Spleen (tissue), 11 donors: ENCODE data around the gene KRTDAP. TPM values are rescaled to one million over a fixed set of nuclear protein-coding genes. Genes with fewer than 3 reads are reported as not detected.

ENCODE experiments used
- DNase-seq: peaks from one replicate; pipeline ENCODE4 v3.0.0-alpha.2; 2020
- H3K27ac ChIP-seq, 8 donors: fragments of 200-600 bp; sonication (generic) in 7 of 8; 1 replicate in 4 of 8; 2 replicates in 4 of 8; pipeline versions ENCODE4 v1.5.0 to v1.8.0; 2016 to 2021; ENCODE audit warnings: inconsistent platforms in 4 of 8, mild to moderate bottlenecking in 4 of 8, moderate library complexity in 1 of 8
- H3K27me3 ChIP-seq, 7 donors: fragments of 200-600 bp; sonication (generic) in 6 of 7; replicated peaks in 1 of 7; 1 replicate in 4 of 7; 2 replicates in 3 of 7; pipeline versions ENCODE4 v1.5.0 to v1.8.0; 2016 to 2021; ENCODE audit warnings: inconsistent platforms in 3 of 7, mild to moderate bottlenecking in 1 of 7
- H3K36me3 ChIP-seq, 6 donors: fragments of 200-600 bp; sonication (generic) in 5 of 6; 1 replicate in 4 of 6; 2 replicates in 2 of 6; pipeline versions ENCODE4 v1.5.0 to v1.8.0; 2016 to 2021; ENCODE audit warnings: inconsistent platforms in 2 of 6
- H3K4me1 ChIP-seq, 6 donors: fragments of 200-600 bp; sonication (generic) in 5 of 6; 1 replicate in 3 of 6; 2 replicates in 3 of 6; pipeline versions ENCODE4 v1.5.0 to v1.8.0; 2016 to 2021; ENCODE audit warnings: inconsistent platforms in 3 of 6
- H3K4me3 ChIP-seq, 8 donors: fragments of 200-600 bp; sonication (generic) in 7 of 8; 1 replicate in 4 of 8; 2 replicates in 4 of 8; pipeline versions ENCODE4 v1.5.0 to v1.8.0; 2016 to 2021; ENCODE audit warnings: inconsistent platforms in 4 of 8, mild to moderate bottlenecking in 4 of 8, moderate library complexity in 2 of 8
- H3K9me3 ChIP-seq, 8 donors: fragments of 200-600 bp; sonication (generic) in 7 of 8; 1 replicate in 4 of 8; 2 replicates in 4 of 8; pipeline versions ENCODE4 v1.5.0 to v1.8.0; 2016 to 2021; ENCODE audit warnings: inconsistent platforms in 4 of 8
- POLR2A ChIP-seq, 3 donors: fragments of 450-650 bp; IDR thresholded peaks; one replicate each; pipeline ENCODE4 v1.5.1; 2017; ENCODE audit warnings: antibody characterized with exemption in 3 of 3, mild to moderate bottlenecking in 1 of 3
- POLR2AphosphoS5 ChIP-seq, 3 donors: sonication (generic); formaldehyde crosslinking; IDR thresholded peaks; one replicate each; pipeline ENCODE4 v1.5.1; 2017; ENCODE audit warnings: antibody characterized with exemption in 3 of 3
- WGBS, 5 donors: extraction: QIAGEN DNeasy Blood & Tissue Kit in 3 of 5; methylation state at CpG; one replicate each; pipeline versions ENCODE4 v1.1.5 to v1.1.7; 2013 to 2018; 5-methylcytosine and 5-hydroxymethylcytosine counted together
- intact Hi-C: fragments of 100-400 bp; cut with DNase I; formaldehyde crosslinking; loops from one replicate; pipeline ENCODE4 v1.15.0; 2023; ENCODE audit warnings: low total_unique reads
- polyA plus RNA-seq, 3 donors: library from polyadenylated mRNA; stranded (reverse); fragments of 200-250 nt; gene quantifications; one replicate each; pipeline ENCODE4 v1.2.1, GENCODE V29; 2013
- total RNA-seq, 7 donors: library from RNA; depleted of rRNA in 3 of 7; stranded (reverse); fragments of >200 nt in 3 of 7; fragmentation: NEBNext Ultra II Directional in 4 of 7; extraction: Animal tissue kit (Norgen Biotek cat#: 25700) in 4 of 7; gene quantifications; one replicate each; pipeline versions ENCODE4 v1.1.0 to v1.2.1, GENCODE V29; 2016 to 2021
- TF ChIP-seq, protein P1 (sequence below), 11 experiments: fragments of 200-600 bp in 7 of 11; fragments of 450-650 bp in 4 of 11; sonication (generic) in 4 of 11; IDR thresholded peaks in 8 of 11; conservative IDR thresholded peaks in 3 of 11; 1 replicate in 7 of 11; 2 replicates in 4 of 11; pipeline versions ENCODE4 v1.4.0 to v1.8.0; 2016 to 2021; ENCODE audit warnings: antibody characterized with exemption in 11 of 11, inconsistent platforms in 4 of 11, mild to moderate bottlenecking in 1 of 11
- donor health status: healthy with polysubstance abuse.
- donor health status: DM: no; HTN: no; CAD: no; lungs with moderate emphysema.
- donor health status: DM: no; HTN: no; CAD: no.
- donor health status: Bipolar disorder and iron deficiency.
- donor health status: healthy.
- donor health status: DM: no; HTN: no; CAD: no.
- donor health status: DM: yes; HTN: yes; CAD: no.

Gene KRTDAP
- total and polyA plus RNA-seq, 10 donors = 3.1 TPM; not detected in 9

DNA sequence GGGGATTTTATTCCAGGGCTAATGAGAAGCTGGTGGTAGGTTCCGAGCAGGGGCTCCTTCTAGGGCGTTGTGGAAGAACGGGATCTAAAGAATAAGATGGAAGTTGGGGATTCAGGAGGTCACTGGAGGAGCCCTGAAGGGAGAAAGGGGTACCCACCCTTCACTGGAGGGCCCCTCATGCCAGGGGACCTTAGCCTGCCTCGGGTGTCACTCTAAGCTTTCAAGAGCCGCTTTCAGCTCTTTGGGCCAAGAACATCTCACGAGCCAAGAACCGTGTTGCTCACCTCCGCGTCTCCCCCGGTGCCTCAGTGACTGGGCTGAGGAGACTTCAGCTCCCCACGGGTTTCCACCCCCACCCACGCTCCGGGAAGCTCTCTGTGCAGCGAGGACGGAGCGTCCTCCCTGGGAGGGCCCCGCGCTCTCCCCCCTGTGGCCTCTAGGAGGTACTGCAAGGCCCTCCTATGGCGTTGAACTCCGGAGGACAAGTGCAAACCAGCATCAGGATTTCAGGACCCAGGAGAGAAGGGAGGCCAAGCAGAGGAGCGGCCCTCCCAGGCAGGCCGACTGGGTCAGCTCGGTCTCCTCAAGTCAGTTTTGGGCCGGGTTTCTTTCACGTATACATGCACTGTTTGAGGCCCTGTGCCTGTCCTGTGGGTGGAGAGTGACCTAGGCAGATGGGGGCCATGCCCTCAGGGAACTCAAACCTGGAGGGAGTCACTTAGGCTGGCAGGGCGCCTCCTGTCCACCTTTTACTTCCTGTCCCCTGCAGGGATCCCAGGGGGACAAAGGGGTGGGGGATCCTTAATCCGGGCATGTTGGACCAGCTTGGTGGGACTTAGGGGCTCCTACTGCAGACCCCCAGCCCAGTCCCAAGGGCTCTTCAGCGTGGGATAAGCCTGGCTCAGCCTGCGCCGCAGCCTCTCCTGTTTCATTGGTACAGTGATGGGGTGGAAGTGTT lies 5.1 kb upstream of the KRTDAP start:
- TF ChIP-seq POLR2AphosphoS5 (IDR thresholded peaks at IDR 0.05) (peak in 2 of 3 donors; percentile 46 to 52), POLR2A (IDR thresholded peaks at IDR 0.05) (no peak)
- TF ChIP-seq, protein P1, sequence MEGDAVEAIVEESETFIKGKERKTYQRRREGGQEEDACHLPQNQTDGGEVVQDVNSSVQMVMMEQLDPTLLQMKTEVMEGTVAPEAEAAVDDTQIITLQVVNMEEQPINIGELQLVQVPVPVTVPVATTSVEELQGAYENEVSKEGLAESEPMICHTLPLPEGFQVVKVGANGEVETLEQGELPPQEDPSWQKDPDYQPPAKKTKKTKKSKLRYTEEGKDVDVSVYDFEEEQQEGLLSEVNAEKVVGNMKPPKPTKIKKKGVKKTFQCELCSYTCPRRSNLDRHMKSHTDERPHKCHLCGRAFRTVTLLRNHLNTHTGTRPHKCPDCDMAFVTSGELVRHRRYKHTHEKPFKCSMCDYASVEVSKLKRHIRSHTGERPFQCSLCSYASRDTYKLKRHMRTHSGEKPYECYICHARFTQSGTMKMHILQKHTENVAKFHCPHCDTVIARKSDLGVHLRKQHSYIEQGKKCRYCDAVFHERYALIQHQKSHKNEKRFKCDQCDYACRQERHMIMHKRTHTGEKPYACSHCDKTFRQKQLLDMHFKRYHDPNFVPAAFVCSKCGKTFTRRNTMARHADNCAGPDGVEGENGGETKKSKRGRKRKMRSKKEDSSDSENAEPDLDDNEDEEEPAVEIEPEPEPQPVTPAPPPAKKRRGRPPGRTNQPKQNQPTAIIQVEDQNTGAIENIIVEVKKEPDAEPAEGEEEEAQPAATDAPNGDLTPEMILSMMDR (IDR thresholded peaks at IDR 0.05 in 8 of 11, conservative IDR thresholded peaks at IDR 0.05 in 3 of 11) = peak; percentile 94 to 99 (median 98)
- no peaks in the 10 kb centered on the region for H3K36me3 ChIP-seq
- H3K27me3 ChIP-seq = peaks cover 0 to 40% (median 0%) of the 10 kb centered on the region in 7 donors
- no peaks in the 10 kb centered on the region for H3K9me3 ChIP-seq
- H3K4me1 ChIP-seq = peaks cover 0 to 11% (median 7%) of the 10 kb centered on the region in 6 donors
- 26 to 30% (median 28%) methylated on average over 27 to 30 of the region's 30 CpGs for WGBS, 5 donors
- H3K27ac ChIP-seq = no peak overlapping the region
- intact Hi-C loops = loop anchor here (10.0 kb wide), 1 partner anchor 141 kb away; the partner anchor contains the start of gene FFAR3
- peak; percentile 92 for DNase-seq
- peak overlapping the region in 1 of 8 donors; percentile 42 for H3K4me3 ChIP-seq

DNA sequence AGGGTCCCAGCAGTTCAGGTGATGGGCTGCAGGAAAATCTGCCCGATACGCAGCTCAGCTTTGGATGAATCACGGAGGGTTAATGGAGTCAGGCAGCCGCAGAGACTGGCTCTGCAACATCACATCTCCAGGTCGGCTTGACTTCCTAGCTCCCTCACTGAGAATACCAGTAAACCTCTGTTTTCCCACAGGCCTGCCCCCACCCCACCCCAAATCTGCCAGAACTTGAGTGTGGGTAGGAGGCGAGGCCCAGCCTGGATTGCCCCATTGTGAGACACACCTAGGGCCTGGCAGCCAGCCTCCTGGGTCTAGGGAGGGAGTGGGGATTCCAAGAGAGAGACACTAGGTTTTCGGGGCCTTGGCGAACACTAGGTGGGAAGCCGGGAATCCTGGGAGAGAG lies 3.7 kb upstream of the KRTDAP start:
- Histone ChIP-seq H3K27ac (no peak overlapping the region), H3K4me3 (no peak overlapping the region), H3K4me1 (peaks cover 0 to 11% (median 7%) of the 10 kb centered on the region in 6 donors), H3K27me3 (peaks cover 0 to 54% (median 0%) of the 10 kb centered on the region in 7 donors), H3K9me3 (no peaks in the 10 kb centered on the region), H3K36me3 (no peaks in the 10 kb centered on the region)
- 84 to 96% (median 90%) methylated on average over 8 to 9 of the region's 9 CpGs for WGBS, 5 donors
- intact Hi-C loops = loop anchor here (10.0 kb wide), 1 partner anchor 139 kb away; the partner anchor contains the start of gene FFAR3
- DNase-seq = no peak
- no peak for TF ChIP-seq POLR2AphosphoS5 (IDR thresholded peaks at IDR 0.05)
- no peak for TF ChIP-seq POLR2A (IDR thresholded peaks at IDR 0.05)
- TF ChIP-seq, protein P1 (IDR thresholded peaks at IDR 0.05 in 8 of 11, conservative IDR thresholded peaks at IDR 0.05 in 3 of 11) = no peak

DNA sequence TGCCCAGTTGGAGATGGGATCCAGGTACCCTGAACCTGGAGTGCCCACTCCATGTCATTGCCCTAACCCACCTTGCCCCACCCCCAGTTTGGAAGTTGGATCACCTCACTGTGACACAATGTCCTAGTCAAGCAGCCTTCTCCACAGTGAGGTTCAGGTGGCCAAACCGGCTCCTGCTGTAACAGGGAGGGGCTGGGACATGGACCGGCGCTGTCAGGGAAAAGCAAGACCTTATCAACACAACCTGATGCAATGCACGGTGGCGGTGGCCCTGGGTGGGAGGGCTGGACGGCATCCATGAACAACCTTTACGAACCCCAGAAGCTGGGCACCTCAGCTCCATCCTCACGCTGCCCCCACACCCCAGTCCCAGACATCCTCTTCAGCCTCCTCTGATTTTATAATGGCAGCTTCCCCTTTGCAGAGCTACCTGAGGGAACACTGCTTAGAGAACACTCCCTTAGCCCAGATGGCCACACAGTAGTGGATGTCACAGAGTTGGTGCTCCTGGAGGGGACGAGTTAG lies 1.6 kb upstream of the KRTDAP start:
- 82 to 95% (median 89%) methylated on average over 6 to 9 of the region's 9 CpGs for WGBS, 5 donors
- Histone ChIP-seq H3K27me3 (peaks cover 0 to 50% (median 0%) of the 10 kb centered on the region in 7 donors), H3K27ac (no peak overlapping the region), H3K9me3 (no peaks in the 10 kb centered on the region), H3K4me1 (peaks cover 0 to 11% (median 7%) of the 10 kb centered on the region in 6 donors), H3K36me3 (no peaks in the 10 kb centered on the region), H3K4me3 (no peak overlapping the region)
- intact Hi-C loops = loop anchor here (10.0 kb wide), 1 partner anchor 137 kb away; the partner anchor contains the start of gene FFAR3
- no peak for DNase-seq
- TF ChIP-seq, protein P1 (IDR thresholded peaks at IDR 0.05 in 8 of 11, conservative IDR thresholded peaks at IDR 0.05 in 3 of 11) = no peak
- TF ChIP-seq POLR2A (IDR thresholded peaks at IDR 0.05) = no peak
- no peak for TF ChIP-seq POLR2AphosphoS5 (IDR thresholded peaks at IDR 0.05)
